ENCODE data around the gene LRRFIP2.
"Not testable (repeated sequence)": the region's sequence is repeated elsewhere in the genome, so short reads cannot be mapped to it uniquely, and the experiment has no call there.

The LRRFIP2 gene

DNA sequence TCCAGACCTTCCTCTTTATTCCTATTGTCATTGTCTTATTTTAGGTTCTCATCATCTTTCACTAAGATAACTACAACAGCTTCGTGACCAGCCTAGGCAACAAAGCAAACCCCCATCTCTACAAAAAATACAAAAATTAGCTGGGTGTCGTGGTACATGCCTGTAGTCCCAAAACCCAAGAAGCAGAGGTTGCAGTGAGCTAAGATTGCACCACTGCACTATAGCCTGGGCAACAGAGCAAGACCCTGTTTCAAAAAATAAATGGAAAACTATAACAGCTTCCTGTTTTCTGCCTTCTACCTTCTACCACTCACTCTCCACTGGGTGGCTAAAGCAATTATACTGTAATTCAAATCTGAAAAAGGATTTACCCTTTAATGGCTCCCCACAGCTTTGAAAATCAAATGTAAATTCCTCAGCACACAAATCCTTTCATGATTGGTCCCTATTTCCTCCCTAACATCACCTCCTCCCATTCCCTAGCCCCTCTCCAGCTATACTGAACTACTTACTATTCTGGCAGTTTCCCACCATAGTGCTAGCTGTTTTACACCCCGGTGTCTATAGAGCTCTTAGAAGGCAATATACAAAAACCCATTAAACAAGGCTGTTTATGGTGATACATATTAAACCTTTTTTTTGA is 33.4 kb downstream of the LRRFIP2 start:
- no peak for DNase-seq

DNA sequence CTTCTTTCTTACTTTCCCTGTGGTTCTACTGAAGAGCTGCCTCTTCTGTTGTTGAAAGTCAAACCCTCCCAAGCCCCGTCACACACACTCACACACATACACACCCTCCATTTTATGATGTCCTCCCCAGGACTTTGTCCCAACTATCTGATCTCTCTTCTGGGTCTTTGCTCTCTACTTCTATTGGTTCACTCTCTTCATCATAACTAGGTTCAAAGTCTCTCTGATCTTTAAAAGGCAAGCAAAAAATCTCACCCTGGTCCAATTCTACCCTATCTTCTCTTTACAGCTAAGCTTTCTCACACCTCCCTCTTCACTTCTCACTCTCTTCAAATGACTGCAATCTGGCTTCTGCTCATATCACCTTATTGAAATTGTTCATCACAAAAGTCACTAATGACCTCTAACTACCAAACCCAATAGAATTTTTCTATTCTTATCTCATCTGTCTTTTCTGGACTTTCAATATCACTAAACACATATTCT is 34.8 kb downstream of the LRRFIP2 start:
- DNase-seq, result no peak

DNA sequence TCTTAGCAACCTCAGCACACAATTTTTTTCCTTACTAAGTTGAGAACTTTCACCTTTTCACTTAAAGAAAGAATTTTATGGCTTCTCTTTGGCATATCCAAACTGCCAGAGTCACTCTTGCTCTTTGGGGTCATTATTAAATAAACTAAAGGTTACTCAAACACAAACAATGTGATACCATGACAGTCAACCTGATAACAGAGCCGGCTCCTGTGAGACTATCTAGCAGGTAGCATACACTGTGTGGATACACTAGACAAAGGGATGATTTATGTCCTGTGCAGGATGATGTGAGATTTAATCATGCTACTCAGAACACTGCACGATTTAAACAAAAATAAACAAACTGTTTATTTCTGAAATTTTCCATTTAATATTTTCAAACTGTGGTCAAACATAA is 35.6 kb downstream of the LRRFIP2 start:
- no peak for DNase-seq

DNA sequence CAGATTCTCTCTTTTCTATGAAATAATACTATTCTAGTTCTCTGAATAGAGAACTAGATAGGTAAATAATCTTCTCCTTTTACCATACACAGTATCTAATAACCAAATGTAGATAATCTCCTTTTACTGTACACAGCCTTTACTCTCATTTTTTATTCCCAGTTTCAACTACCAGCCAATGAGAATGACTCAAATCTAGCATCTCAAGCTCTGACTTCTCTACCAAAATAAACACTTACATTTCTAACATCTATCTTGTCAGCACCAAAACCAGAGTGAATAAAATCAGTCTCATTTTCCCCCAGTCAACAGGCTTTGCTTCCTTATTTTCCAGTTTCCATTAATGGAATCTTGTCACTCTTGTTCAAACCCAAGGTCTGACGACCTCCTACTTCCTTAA is 36.9 kb downstream of the LRRFIP2 start:
- DNase-seq, result no peak

DNA sequence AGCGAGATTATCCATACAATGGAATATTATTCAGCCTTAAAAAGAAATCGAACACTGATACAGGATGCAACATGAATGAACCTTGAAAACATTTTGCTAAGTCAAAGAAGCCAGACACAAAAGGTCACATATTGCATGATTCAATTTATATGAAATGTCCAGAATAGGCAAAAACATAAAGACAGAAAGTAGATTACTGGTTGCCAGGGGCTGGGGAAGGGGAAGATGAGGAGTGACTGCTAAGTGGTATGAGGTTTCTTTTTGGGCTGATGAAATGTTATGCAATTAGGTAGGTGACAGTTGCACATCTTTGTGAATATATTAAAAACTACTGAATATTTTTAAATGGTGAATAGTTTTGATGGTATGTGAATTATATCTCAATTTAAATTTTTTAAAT is 38.3 kb downstream of the LRRFIP2 start:
- no peak for DNase-seq

DNA sequence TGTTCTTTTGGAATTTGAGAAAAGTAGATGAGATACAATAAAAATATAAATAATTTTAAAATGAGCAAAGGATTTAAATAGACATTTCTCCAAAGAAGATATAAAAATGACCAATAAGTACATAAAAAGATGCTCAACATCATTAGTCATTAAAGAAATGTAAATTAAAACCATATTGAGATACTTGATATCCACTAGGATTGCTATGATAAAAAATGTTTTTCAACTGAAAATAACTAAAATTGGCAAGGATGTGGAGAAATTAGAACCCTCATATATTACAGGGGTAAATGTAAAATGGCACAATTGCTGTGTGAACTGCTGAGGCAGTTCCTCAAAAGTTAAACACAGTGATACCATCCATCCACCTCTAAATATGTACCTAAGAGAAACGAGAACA is 38.8 kb downstream of the LRRFIP2 start:
- no peak for DNase-seq

DNA sequence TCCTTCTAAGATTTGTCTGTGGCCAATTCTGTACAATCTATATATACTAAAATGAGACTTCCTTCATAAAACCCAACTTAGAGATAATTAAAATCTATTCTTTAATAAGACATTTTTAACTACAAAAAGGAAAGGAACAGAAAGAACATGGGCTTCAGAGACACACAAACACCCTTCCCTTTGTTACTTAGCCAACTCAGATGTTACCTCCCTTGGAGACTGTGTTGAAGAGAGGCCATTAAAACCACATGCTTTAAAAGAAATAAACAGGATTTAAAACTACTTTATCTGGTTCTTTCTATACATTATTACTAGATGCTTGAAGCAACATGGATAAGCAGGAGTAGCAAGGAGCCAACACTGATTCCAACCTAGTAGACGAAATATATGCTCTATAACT is 42.0 kb downstream of the LRRFIP2 start:
- no peak for DNase-seq

DNA sequence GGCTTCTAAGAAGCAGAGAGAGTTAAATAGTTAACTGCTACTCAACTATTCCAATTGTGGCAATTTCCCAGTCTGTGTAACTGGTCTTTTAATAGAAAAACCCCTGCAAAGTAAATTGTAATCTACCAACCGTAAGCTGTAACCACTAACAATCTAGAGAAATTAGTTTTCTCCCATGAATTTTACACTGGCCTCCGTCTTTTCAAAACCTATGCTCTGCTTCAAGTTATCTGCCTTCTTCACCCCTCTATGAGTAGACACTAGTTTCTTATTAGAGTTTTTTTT is 42.6 kb downstream of the LRRFIP2 start:
- no peak for DNase-seq

DNA sequence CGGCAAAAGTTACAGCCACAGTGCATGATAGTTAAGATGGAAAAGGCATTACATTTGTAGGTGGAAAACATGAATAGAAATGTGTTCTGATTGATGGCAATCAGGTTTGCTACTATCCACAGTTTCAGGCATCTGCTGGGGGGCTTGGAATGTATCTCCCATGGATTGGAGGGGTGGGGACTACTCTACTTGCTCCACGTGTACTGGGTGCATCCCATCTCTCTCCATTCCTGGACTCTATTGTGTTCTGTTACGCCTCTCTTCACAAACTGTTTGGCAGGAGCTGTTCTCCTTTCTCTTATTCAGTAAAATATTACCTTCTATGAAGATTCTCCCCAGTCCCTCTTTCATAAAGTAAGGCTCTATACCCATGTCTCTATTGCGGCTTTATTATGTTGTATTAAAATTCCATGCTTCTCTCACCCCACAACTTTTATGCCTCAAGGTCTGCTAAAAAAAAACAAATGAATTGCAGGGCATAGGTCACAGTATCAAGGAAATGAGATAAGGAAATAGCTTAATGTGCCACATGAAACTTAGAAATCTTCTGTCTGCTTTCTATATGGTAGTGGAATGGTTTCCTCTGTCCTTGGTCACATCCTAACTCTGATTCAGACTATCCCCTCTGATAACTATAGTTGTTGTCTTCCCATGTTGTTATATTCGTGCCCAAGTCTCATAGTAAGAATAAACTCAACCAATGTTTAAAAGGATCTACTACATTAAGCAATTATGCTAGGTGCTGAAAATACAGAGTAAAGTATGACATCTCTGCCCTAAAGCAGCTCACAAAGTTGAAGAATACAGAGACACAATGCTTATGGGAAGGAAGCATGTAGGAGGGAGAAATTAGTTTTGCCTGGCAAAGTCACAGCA is 43.2 kb downstream of the LRRFIP2 start:
- no peak for DNase-seq

DNA sequence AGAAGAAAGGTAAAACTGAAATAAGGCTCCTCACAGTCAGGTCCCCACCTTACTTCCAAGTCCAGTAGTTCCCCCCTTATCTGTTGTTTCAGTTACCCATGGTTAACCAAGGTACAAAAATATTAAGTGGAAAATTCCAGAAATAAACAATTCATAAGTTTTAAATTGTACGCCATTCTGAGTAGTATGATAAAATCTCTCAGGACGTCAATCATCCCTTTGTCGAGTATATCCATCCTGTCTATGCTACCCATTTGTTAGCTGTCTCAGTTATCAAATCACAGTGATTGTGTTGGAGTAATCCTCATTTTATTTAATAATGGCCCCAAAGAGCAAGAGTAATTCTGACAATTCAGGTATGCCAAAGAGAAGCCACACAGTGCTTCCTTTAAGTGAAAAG is 43.9 kb downstream of the LRRFIP2 start:
- DNase-seq, result no peak

DNA sequence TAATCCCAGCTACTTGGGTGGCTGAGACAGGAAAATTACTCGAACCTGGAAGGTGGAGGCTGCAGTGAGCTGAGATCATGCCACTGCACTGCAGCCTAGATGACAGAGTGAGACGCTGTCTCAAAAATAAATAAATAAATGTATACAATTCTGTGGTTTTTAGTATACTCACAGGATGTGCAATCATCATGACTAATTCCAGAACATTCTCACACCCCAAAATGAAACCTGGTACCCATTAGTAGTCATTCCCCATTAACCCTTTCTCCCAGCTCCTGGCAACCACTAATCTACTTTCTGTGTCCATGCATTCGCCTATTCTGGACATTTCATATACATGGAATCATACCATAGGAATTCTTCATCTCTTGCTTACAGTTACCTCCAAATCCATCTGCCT is 44.5 kb downstream of the LRRFIP2 start:
- no peak for DNase-seq

DNA sequence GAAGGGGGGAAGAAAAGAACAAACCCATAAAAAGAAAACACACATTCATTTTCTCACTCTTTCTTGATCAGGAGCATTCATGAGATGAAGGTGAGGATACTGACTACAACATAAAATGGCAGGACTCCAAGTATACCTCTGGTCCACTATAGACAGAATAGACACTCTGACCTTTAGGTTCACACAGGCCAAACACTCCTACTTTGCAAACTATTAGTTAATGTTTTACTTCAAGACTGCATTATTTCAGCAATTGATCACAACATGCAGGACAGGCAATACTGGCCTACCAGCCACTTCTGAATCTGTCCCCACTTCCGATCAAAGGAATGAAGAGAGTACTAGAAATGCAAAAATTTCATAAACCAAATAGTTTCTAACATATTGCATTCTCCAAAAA is 47.0 kb downstream of the LRRFIP2 start:
- DNase-seq, result no peak

DNA sequence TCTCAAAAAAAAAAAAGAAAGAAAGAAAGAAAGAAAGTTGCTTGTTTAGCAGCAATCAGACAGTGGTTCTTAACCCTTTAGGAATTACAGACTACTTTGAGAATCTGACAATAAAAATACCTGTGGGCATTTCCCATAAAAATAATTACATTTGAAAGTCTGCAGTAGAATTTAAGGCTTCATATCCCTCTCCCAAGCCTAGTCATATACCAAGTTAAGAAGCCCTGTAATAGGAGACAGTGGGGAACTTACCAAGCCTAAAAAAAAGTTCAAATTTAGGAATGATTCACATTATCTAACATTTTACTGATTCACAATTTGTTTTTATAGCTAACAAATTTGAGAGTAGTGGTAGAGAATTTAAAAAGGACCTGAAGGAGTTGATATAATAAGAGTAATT is 47.5 kb downstream of the LRRFIP2 start:
- no peak for DNase-seq

DNA sequence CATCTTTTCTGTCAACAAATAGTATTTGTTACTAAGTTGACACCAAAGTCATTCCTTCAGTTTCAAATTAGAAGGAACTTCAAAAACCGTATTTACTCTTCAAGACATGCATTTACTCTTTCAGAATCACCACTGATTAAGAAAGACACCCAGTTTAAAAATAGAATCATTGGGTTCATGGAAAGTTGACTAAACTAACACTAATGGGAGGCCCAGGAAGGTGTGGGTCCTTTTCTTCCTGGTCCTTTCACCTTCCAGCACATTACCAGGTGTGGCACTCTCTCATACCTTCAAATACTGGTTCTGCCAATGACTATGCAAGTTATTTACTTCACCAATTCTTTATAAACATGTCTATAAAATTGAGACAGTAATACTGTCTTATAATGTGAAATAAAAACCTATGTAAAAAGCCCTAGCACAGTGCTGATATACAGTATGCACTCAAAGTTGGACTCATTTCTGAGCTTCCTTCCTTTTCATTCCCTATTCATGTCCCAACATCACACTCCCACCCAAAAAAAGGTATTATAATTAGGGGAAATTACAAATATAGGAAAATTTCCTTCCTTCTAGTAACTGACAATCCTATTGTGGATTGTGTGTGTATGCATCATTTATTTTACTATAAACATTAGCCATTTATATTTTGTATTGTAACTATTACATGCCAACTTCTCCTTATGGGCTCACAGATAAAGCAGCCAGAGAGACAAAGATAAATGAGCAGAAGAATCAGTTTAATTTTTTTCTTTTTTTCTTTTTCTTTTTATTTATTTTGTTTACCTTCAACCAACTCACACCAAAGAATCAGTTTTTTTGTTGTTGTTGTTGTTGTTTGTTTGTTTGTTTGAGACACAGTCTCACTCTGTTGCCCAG is 48.9 kb downstream of the LRRFIP2 start:
- no peak for DNase-seq

DNA sequence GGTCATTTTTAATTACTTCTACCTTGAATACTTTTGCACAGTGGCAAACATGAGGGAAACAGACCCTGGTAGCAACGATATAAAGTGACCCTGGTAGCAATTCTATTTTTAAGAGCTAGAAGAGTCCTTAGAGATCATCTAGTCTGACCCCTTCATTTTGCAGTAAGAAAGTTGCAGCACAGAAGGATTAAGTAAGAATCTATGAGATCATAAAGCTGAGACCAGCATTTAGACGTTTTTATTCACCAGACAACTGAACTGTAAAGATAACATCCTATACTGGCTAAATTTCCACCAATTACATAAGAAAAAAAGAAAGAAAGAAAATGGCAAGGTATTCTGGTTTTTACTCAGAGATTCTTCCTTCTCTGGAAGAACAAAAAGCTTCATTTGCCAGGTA is 49.9 kb downstream of the LRRFIP2 start:
- DNase-seq, result no peak

DNA sequence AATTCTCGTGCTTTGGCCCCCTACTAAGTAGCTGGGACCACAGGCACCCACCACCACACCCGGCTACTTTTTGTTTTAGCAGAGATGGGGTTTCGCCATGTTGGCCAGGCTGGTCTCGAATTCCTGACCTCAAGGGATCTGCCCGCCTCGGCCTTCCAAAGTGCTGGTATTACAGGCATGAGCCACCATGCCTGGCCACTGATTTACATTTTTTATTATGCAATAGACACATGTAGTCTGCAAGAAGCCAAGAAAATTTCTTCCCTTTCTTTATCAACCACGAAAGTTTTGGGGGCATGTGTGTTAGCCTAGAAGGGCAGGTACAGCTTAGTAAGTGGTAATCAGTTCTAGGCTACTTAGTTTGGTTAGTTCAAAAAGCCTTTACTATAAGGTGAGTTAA is 51.1 kb downstream of the LRRFIP2 start:
- no peak for DNase-seq

DNA sequence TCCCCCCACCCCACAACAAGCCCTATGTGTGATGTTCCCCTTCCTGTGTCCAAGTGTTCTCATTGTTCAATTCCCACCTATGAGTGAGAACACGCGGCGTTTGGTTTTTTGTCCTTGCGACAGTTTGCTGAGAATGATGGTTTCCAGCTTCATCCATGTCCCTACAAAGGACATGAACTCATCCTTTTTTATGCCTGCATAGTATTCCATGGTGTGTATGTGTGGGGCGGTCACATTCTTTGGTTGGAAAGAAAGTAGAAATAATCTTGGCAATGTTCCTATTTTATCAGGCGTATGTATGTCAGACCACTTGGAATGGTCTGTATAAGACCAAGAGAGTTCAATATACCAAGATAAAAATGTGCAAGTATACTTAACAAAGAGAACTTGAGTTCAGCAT is 52.3 kb downstream of the LRRFIP2 start:
- not testable (repeated sequence) for DNase-seq

DNA sequence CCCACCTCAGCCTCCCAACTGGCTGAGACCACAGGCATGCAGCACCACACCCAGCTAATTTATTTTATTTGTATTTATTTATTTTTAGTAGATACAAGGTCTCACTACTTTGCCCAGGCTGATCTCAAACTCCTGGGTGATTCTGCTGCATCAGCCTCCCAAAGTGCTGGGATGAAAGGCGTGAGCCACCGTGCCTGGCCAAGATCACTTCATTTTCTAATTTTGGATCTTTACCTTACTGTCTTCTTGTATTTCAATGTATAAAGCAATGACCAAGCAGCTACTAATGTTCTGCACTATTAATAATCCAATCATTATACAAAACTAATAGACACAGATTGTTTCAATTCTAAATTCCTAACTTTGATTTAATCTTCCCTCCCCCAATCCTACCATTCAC is 56.2 kb downstream of the LRRFIP2 start:
- no peak for DNase-seq

DNA sequence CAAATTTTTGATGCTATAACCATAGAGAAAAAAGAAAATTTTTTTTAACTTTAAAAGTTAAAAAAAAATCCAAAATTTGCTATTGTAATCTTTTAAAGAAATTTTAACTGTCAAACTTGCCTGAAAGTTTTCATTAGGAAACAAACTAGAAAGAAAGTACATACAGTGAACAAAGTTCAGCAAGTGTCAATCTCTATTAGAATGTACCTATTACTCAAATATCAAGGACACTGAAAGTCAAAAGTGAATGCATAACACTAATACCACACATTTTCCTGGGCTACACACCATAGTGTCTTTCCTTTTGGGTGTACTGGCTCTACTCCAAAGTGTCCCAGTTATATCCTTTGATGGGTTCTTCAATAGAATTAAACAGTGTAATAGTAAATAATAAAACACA is 56.8 kb downstream of the LRRFIP2 start:
- no peak for DNase-seq

DNA sequence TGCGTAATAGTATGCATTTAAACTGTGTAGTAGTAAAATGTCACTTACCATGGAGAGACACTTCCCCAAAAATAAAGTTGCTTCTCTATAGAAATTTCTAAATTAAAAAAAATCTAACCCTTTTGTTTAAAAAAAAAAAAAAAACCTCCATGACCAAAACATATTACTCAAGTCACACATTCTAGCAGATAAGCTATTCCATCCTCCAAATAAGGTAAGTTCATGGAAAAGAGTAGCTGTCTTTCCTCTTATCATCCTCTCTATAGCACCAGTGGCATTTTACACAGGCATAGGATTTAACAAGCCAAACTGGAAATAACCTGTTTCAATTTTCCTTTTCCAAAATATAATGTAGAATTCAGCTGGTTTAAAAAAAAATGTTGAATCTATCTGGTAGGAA is 57.4 kb downstream of the LRRFIP2 start:
- no peak for DNase-seq

DNA sequence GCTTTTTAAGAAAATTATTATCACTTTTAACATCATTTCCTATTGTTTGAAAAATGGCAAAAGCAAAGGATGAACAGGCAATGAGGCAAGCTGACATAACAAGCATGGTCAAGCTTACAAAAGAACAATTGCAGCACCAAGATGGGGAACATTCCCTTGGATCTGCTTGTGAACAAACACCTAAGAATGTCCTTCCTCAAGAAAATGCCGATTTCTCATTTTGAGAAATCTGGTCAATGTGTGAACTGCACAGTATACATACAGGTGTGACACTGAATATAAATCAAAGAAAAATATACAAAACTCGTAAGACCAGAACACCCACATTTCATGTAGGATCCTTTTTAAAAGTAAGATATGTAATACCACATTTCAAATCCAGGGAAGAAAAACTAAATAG is 58.9 kb downstream of the LRRFIP2 start:
- DNase-seq, result no peak

DNA sequence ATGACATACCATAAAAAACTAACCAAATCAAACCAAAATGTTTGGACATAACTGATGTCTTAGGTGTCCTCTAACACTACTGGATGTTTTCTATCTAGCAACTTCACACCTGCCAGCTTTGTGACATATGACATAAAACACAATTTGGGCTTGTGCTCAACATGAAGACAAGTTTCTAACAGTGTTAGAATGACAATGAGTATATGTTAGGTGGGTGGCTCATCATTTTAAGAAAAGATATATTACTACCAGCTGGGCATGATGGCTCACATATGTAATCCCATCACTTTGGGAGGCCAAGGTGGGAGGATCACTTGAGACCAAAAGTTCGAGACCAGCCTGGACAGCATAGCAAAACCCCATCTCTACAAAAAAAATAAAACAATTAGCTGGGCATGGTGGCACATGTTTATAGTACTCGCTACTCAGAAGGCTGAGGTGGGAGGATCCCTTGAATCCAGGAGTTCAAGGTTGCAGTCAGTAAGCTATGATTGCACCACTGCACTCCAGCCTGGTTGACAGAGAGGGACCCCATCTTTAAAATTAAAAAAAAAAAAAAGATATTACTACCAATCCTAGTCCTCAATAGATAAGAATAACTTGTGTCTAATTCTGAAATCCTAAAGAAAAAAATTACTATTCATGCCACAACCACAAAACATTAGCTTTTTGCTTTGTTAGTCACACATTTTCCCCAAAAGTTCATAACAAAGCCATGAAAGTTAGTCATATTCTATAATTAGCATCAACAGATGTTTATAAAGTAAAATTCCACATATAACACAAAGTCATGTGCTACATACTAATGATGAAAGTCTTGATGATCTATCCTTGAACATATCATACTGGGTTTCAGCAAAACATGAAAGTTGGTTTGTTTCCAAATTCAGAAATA is 59.9 kb downstream of the LRRFIP2 start:
- DNase-seq, result no peak

DNA sequence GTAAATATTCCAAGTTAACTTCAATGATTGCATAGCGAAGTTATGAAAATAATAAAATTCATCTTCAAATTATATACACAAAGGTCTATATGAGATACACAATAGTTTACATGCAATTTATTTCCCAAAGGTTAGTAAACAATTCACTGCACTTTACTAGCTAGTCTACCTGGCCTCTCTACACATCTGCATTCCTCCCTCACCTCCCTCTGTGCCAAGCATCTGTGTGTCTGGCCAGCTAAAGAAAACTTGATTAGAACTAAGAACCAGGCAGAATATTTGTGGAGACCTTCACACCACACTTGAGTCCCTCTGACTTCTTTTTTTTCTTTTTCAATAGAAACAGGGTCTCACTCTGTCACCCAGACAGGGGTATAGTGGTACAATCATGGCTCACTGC is 61.4 kb downstream of the LRRFIP2 start:
- DNase-seq, result no peak

All from right forelimb (tissue), 1 donor.